CD8-positive, alpha-beta memory T cell (primary cell): ENCODE measurements around the gene C1QTNF4. TPM values are rescaled to one million over a fixed set of nuclear protein-coding genes. Genes with fewer than 3 reads are reported as not detected.

ENCODE experiments used
- CTCF ChIA-PET: fragments of 350-600 bp; sonication (Branson Sonifier 250); formaldehyde crosslinking; loops from one replicate; lab custom pipeline; 2021; ENCODE audit warnings: antibody characterized with exemption; lab: Charles Lee
- POLR2A ChIA-PET: fragments of 350-600 bp; sonication (Branson Sonifier 250); formaldehyde crosslinking; loops from one replicate; lab custom pipeline; 2021; ENCODE audit warnings: antibody characterized with exemption; lab: Charles Lee
- DNase-seq, 5 donors: peaks; one replicate each; pipeline versions ENCODE4 v3.0.0 to v3.0.0-alpha.2; 2020 to 2022; ENCODE audit warnings: mixed read lengths in 1 of 5
- H3K27ac ChIP-seq: one replicate; pipeline ENCODE4 v1.7.0; 2013; ENCODE audit warnings: low read depth, mild to moderate bottlenecking, low read length, moderate library complexity
- H3K27me3 ChIP-seq: 2 replicates; pipeline ENCODE4 v1.7.0; 2013; ENCODE audit warnings: low read length, mild to moderate bottlenecking; ENCODE audit not compliant: insufficient read depth, poor library complexity, severe bottlenecking
- H3K36me3 ChIP-seq: 2 replicates; pipeline ENCODE4 v1.7.0; 2013; ENCODE audit warnings: mild to moderate bottlenecking, low read length, moderate library complexity; ENCODE audit not compliant: insufficient read depth
- H3K4me1 ChIP-seq: 2 replicates; pipeline ENCODE4 v1.7.0; 2013; ENCODE audit warnings: mild to moderate bottlenecking, low read length, moderate library complexity; ENCODE audit not compliant: insufficient read depth
- H3K4me3 ChIP-seq: 2 replicates; pipeline ENCODE4 v1.7.0; 2013; ENCODE audit warnings: mild to moderate bottlenecking, low read length
- H3K9me3 ChIP-seq: 2 replicates; pipeline ENCODE4 v1.7.0; 2013; ENCODE audit warnings: mild to moderate bottlenecking, low read length
- H3K27ac Mint-ChIP-seq, 8 donors: one replicate each; pipeline ENCODE4 v1.8.0; 2020 to 2021; ENCODE audit warnings: mixed read lengths in 8 of 8, mild to moderate bottlenecking in 6 of 8, inconsistent platforms in 3 of 8, moderate library complexity in 3 of 8
- H3K27me3 Mint-ChIP-seq, 2 donors: one replicate each; pipeline ENCODE4 v1.8.0; 2020 to 2021; ENCODE audit warnings: mixed read lengths in 2 of 2, mild to moderate bottlenecking in 1 of 2, moderate library complexity in 1 of 2
- H3K36me3 Mint-ChIP-seq, 3 donors: one replicate each; pipeline ENCODE4 v1.8.0; 2020 to 2021; ENCODE audit warnings: mixed read lengths in 3 of 3, inconsistent platforms in 1 of 3, mild to moderate bottlenecking in 1 of 3
- H3K4me1 Mint-ChIP-seq, 3 donors: one replicate each; pipeline ENCODE4 v1.8.0; 2020 to 2021; ENCODE audit warnings: mixed read lengths in 3 of 3, inconsistent platforms in 1 of 3, mild to moderate bottlenecking in 1 of 3
- H3K4me3 Mint-ChIP-seq, 7 donors: one replicate each; pipeline ENCODE4 v1.8.0; 2020 to 2021; ENCODE audit warnings: mixed read lengths in 7 of 7, mild to moderate bottlenecking in 6 of 7, moderate library complexity in 4 of 7, inconsistent platforms in 2 of 7
- H3K9me3 Mint-ChIP-seq, 5 donors: one replicate each; pipeline ENCODE4 v1.8.0; 2020 to 2022; ENCODE audit warnings: mixed read lengths in 5 of 5, mild to moderate bottlenecking in 3 of 5, moderate library complexity in 2 of 5, inconsistent platforms in 1 of 5
- polyA plus RNA-seq: library from polyadenylated mRNA; unstranded; fragments of 300-500 nt; fragmentation: Illumina TruSeq; gene quantifications from one replicate; pipeline ENCODE4 v1.2.3, GENCODE V29; 2021
- total RNA-seq, 2 experiments: library from RNA; stranded (reverse); gene quantifications; one replicate each; pipeline ENCODE4 v1.2.3, GENCODE V29; 2021

C1QTNF4 gene
- total and polyA plus RNA-seq, 3 experiments from 2014 or later = 0.18 TPM; not detected in 2

GRCh38 chr11:47606731-47607130, 12.5 kb upstream of the C1QTNF4 start:
- Mint-ChIP-seq H3K4me1 (no peaks in the 10 kb centered on the region), H3K36me3 (peaks cover 5 to 11% (median 8%) of the 10 kb centered on the region in 3 donors), H3K9me3 (no peaks in the 10 kb centered on the region), H3K27me3 (no peaks in the 10 kb centered on the region), H3K4me3 (no peak overlapping the region), H3K27ac (no peak overlapping the region)
- Histone ChIP-seq H3K9me3 (no peaks in the 10 kb centered on the region), H3K36me3 (no peaks in the 10 kb centered on the region), H3K4me3 (no peak overlapping the region), H3K4me1 (no peaks in the 10 kb centered on the region), H3K27ac (no peak overlapping the region), H3K27me3 (no peaks in the 10 kb centered on the region)
- POLR2A ChIA-PET = no interaction called here
- CTCF ChIA-PET = interaction anchor here (1.5 kb wide), 1 partner anchor 14 kb away, joined by 4 read pairs; no protein-coding TSS in a partner anchor
- DNase-seq = no peak

GRCh38 chr11:47605921-47606320, 11.7 kb upstream of the C1QTNF4 start:
- no peaks in the 10 kb centered on the region for H3K4me1 ChIP-seq
- Mint-ChIP-seq H3K27ac (no peak overlapping the region), H3K4me1 (no peaks in the 10 kb centered on the region), H3K36me3 (peaks cover 5 to 11% (median 7%) of the 10 kb centered on the region in 3 donors), H3K27me3 (no peaks in the 10 kb centered on the region), H3K4me3 (no peak overlapping the region), H3K9me3 (no peaks in the 10 kb centered on the region)
- DNase-seq = no peak
- no peak overlapping the region for H3K4me3 ChIP-seq
- ChIA-PET CTCF (interaction anchor here (1.2 to 1.5 kb wide), 2 partner anchors 11 to 15 kb away, joined by 3 to 4 read pairs; no protein-coding TSS in a partner anchor), POLR2A (no interaction called here)
- H3K27ac ChIP-seq = no peak overlapping the region
- H3K27me3 ChIP-seq = no peaks in the 10 kb centered on the region
- no peaks in the 10 kb centered on the region for H3K36me3 ChIP-seq
- H3K9me3 ChIP-seq = no peaks in the 10 kb centered on the region

- H3K4me3 Mint-ChIP-seq = no peak overlapping the region
- no peaks in the 10 kb centered on the region for H3K9me3 Mint-ChIP-seq
- H3K36me3 Mint-ChIP-seq = peaks cover 4 to 12% (median 4%) of the 10 kb centered on the region in 3 donors
Observed at GRCh38 chr11:47603295-47603694, 9.1 kb upstream of the C1QTNF4 start.

GRCh38 chr11:47599902-47600301, 5.7 kb upstream of the C1QTNF4 start:
- H3K36me3 Mint-ChIP-seq = peaks cover 0 to 4% (median 0%) of the 10 kb centered on the region in 3 donors
- no peaks in the 10 kb centered on the region for H3K4me1 Mint-ChIP-seq
- no peak overlapping the region for H3K27ac Mint-ChIP-seq
- H3K4me3 Mint-ChIP-seq = no peak overlapping the region
- H3K27me3 Mint-ChIP-seq = peaks cover 5 to 15% of the 10 kb centered on the region in 2 donors
- CTCF ChIA-PET = no interaction called here
- Histone ChIP-seq H3K4me1 (no peaks in the 10 kb centered on the region), H3K27me3 (peaks cover 3% of the 10 kb centered on the region), H3K9me3 (no peaks in the 10 kb centered on the region), H3K36me3 (no peaks in the 10 kb centered on the region), H3K27ac (no peak overlapping the region), H3K4me3 (no peak overlapping the region)
- DNase-seq = no peak
- POLR2A ChIA-PET = no interaction called here
- no peaks in the 10 kb centered on the region for H3K9me3 Mint-ChIP-seq

More at GRCh38 chr11:47603295-47603694, 9.1 kb upstream of the C1QTNF4 start:
- H3K4me3 ChIP-seq = no peak overlapping the region
- H3K36me3 ChIP-seq = no peaks in the 10 kb centered on the region
- POLR2A ChIA-PET = no interaction called here
- Mint-ChIP-seq H3K27me3 (peaks cover 0 to 4% of the 10 kb centered on the region in 2 donors), H3K4me1 (no peaks in the 10 kb centered on the region), H3K27ac (no peak overlapping the region)
- no peak for DNase-seq
- CTCF ChIA-PET = no interaction called here
- no peaks in the 10 kb centered on the region for H3K9me3 ChIP-seq
- no peak overlapping the region for H3K27ac ChIP-seq
- H3K4me1 ChIP-seq = no peaks in the 10 kb centered on the region
- H3K27me3 ChIP-seq = no peaks in the 10 kb centered on the region

- DNase-seq = no peak
- Mint-ChIP-seq H3K27ac (no peak overlapping the region), H3K4me1 (peaks cover 0 to 14% (median 2%) of the 10 kb centered on the region in 3 donors), H3K27me3 (peaks cover 29 to 39% of the 10 kb centered on the region in 2 donors), H3K4me3 (no peak overlapping the region), H3K9me3 (no peaks in the 10 kb centered on the region), H3K36me3 (peaks cover 0 to 4% (median 4%) of the 10 kb centered on the region in 3 donors)
- Histone ChIP-seq H3K27ac (no peak overlapping the region), H3K36me3 (no peaks in the 10 kb centered on the region), H3K27me3 (peaks cover 24% of the 10 kb centered on the region), H3K9me3 (no peaks in the 10 kb centered on the region), H3K4me3 (no peak overlapping the region), H3K4me1 (no peaks in the 10 kb centered on the region)
- ChIA-PET CTCF (no interaction called here), POLR2A (no interaction called here)
Observed at GRCh38 chr11:47595967-47596366, 1.8 kb upstream of the C1QTNF4 start.

- POLR2A ChIA-PET = no interaction called here
- Histone ChIP-seq H3K27me3 (peaks cover 24% of the 10 kb centered on the region), H3K4me1 (no peaks in the 10 kb centered on the region), H3K9me3 (no peaks in the 10 kb centered on the region), H3K4me3 (no peak overlapping the region), H3K36me3 (no peaks in the 10 kb centered on the region), H3K27ac (no peak overlapping the region)
- Mint-ChIP-seq H3K36me3 (peaks cover 0 to 4% (median 4%) of the 10 kb centered on the region in 3 donors), H3K9me3 (no peaks in the 10 kb centered on the region), H3K27ac (no peak overlapping the region), H3K4me3 (no peak overlapping the region), H3K4me1 (peaks cover 0 to 14% (median 2%) of the 10 kb centered on the region in 3 donors), H3K27me3 (peaks cover 29 to 38% of the 10 kb centered on the region in 2 donors)
- CTCF ChIA-PET = no interaction called here
- no peak for DNase-seq
Observed at GRCh38 chr11:47595029-47595428, 818 bp upstream of the C1QTNF4 start.

GRCh38 chr11:47593492-47593933, 698 bp downstream of the C1QTNF4 start:
- Histone ChIP-seq H3K9me3 (no peaks in the 10 kb centered on the region), H3K4me3 (no peak overlapping the region), H3K36me3 (no peaks in the 10 kb centered on the region), H3K27me3 (peaks cover 24% of the 10 kb centered on the region), H3K4me1 (no peaks in the 10 kb centered on the region), H3K27ac (no peak overlapping the region)
- peaks cover 29 to 35% of the 10 kb centered on the region in 2 donors for H3K27me3 Mint-ChIP-seq
- no peaks in the 10 kb centered on the region for H3K9me3 Mint-ChIP-seq
- no peak overlapping the region for H3K27ac Mint-ChIP-seq
- peaks cover 0 to 14% (median 2%) of the 10 kb centered on the region in 3 donors for H3K4me1 Mint-ChIP-seq
- no peak for DNase-seq
- ChIA-PET CTCF (no interaction called here), POLR2A (no interaction called here)
- no peak overlapping the region for H3K4me3 Mint-ChIP-seq
- H3K36me3 Mint-ChIP-seq = peaks cover 0 to 4% (median 0%) of the 10 kb centered on the region in 3 donors

- Mint-ChIP-seq H3K4me1 (peaks cover 0 to 14% (median 2%) of the 10 kb centered on the region in 3 donors), H3K36me3 (peaks cover 0 to 4% (median 0%) of the 10 kb centered on the region in 3 donors), H3K27ac (no peak overlapping the region), H3K27me3 (peaks cover 29 to 35% of the 10 kb centered on the region in 2 donors), H3K4me3 (no peak overlapping the region), H3K9me3 (no peaks in the 10 kb centered on the region)
- H3K4me1 ChIP-seq = no peaks in the 10 kb centered on the region
- H3K27me3 ChIP-seq = peaks cover 24% of the 10 kb centered on the region
- no peaks in the 10 kb centered on the region for H3K36me3 ChIP-seq
- H3K27ac ChIP-seq = no peak overlapping the region
- H3K9me3 ChIP-seq = no peaks in the 10 kb centered on the region
- ChIA-PET CTCF (no interaction called here), POLR2A (no interaction called here)
- H3K4me3 ChIP-seq = no peak overlapping the region
- DNase-seq = no peak
Observed at GRCh38 chr11:47592970-47593369, 1.2 kb downstream of the C1QTNF4 start.
